ENCODE measurements around the gene CELSR2. TPM values are rescaled to one million over a fixed set of nuclear protein-coding genes. Genes with fewer than 3 reads are reported as not detected.
"Not testable (repeated sequence)": the region's sequence is repeated elsewhere in the genome, so short reads cannot be mapped to it uniquely, and the experiment has no call there.

The CELSR2 gene
- total RNA-seq, 2 experiments from 2014 or later = 1.1 to 1.2 TPM

GRCh38 chr1:109280862-109281261 lies 31.5 kb downstream of the CELSR2 start:
- H3K4me3 Mint-ChIP-seq = no peak overlapping the region
- no peaks in the 10 kb centered on the region for H3K36me3 Mint-ChIP-seq (ENCODE audit: low read depth)
- H3K4me1 Mint-ChIP-seq (ENCODE audit: low read depth) = peaks cover 6% of the 10 kb centered on the region
- intact Hi-C loops (cut with micrococcal nuclease) = loop anchor here (5.0 kb wide), 1 partner anchor 239 kb away; the partner anchor contains the start of gene WDR47
- H3K9me3 Mint-ChIP-seq = no peaks in the 10 kb centered on the region
- CTCF ChIA-PET = interaction anchor here (8.9 kb wide), 1 partner anchor 118 kb away, joined by 126 read pairs; the partner anchor contains the start of gene SORT1
- H3K27me3 Mint-ChIP-seq (ENCODE audit: low read depth) = no peaks in the 10 kb centered on the region
- DNase-seq = no peak
- no peak overlapping the region for H3K27ac Mint-ChIP-seq

GRCh38 chr1:109281680-109282496 lies 32.5 kb downstream of the CELSR2 start:
- H3K4me1 Mint-ChIP-seq (ENCODE audit: low read depth) = peaks cover 6% of the 10 kb centered on the region
- H3K4me3 Mint-ChIP-seq = peak overlapping the region; percentile 94
- H3K36me3 Mint-ChIP-seq (ENCODE audit: low read depth) = no peaks in the 10 kb centered on the region
- CTCF ChIA-PET = interaction anchor here (0.6 to 8.9 kb wide), 6 partner anchors 16 to 250 kb away, joined by 3 to 126 read pairs (median 4); partner anchors contain the start of gene SORT1
- intact Hi-C loops (cut with micrococcal nuclease) = loop anchor here (2.0 to 5.0 kb wide), 2 partner anchors 201 to 240 kb away; partner anchors contain the start of genes ATXN7L2 and WDR47
- H3K9me3 Mint-ChIP-seq = no peaks in the 10 kb centered on the region
- DNase-seq = no peak
- no peak overlapping the region for H3K27ac Mint-ChIP-seq
- H3K27me3 Mint-ChIP-seq (ENCODE audit: low read depth) = no peaks in the 10 kb centered on the region

GRCh38 chr1:109282497-109282951 lies 33.2 kb downstream of the CELSR2 start:
- no peaks in the 10 kb centered on the region for H3K27me3 Mint-ChIP-seq (ENCODE audit: low read depth)
- CTCF ChIA-PET = interaction anchor here (0.9 to 8.9 kb wide), 6 partner anchors 25 to 250 kb away, joined by 3 to 126 read pairs (median 4); partner anchors contain the start of gene SORT1
- intact Hi-C loops (cut with micrococcal nuclease) = loop anchor here (2.0 to 5.0 kb wide), 2 partner anchors 200 to 240 kb away; partner anchors contain the start of genes ATXN7L2 and WDR47
- peak; percentile 11 for DNase-seq
- H3K9me3 Mint-ChIP-seq = no peaks in the 10 kb centered on the region
- H3K4me3 Mint-ChIP-seq = peak overlapping the region; percentile 94
- H3K36me3 Mint-ChIP-seq (ENCODE audit: low read depth) = no peaks in the 10 kb centered on the region
- H3K4me1 Mint-ChIP-seq (ENCODE audit: low read depth) = peaks cover 6% of the 10 kb centered on the region
- no peak overlapping the region for H3K27ac Mint-ChIP-seq

GRCh38 chr1:109282952-109283747 lies 33.8 kb downstream of the CELSR2 start, which contains the start of gene PSRC1:
PSRC1 (minus strand) TSS chr1:109283145.
- peak; percentile 94 for DNase-seq
- H3K36me3 Mint-ChIP-seq (ENCODE audit: low read depth) = no peaks in the 10 kb centered on the region
- CTCF ChIA-PET = interaction anchor here (0.9 to 8.9 kb wide), 6 partner anchors 25 to 249 kb away, joined by 3 to 126 read pairs (median 4); partner anchors contain the start of gene SORT1
- peak within 1 kb of the TSS; percentile 94 for H3K4me3 Mint-ChIP-seq
- intact Hi-C loops (cut with micrococcal nuclease) = loop anchor here (1.0 to 5.0 kb wide), 7 partner anchors 70 to 266 kb away; partner anchors contain the start of genes ATXN7L2, PSMA5, SARS1 and WDR47
- H3K9me3 Mint-ChIP-seq = no peaks in the 10 kb centered on the region
- H3K4me1 Mint-ChIP-seq (ENCODE audit: low read depth) = peaks cover 6% of the 10 kb centered on the region
- peak within 1 kb of the TSS; percentile 89 for H3K27ac Mint-ChIP-seq
- no peaks in the 10 kb centered on the region for H3K27me3 Mint-ChIP-seq (ENCODE audit: low read depth)

GRCh38 chr1:109283748-109284600 lies 34.6 kb downstream of the CELSR2 start:
- H3K4me1 Mint-ChIP-seq (ENCODE audit: low read depth) = peaks cover 6% of the 10 kb centered on the region
- no peaks in the 10 kb centered on the region for H3K36me3 Mint-ChIP-seq (ENCODE audit: low read depth)
- CTCF ChIA-PET = interaction anchor here (0.9 to 8.9 kb wide), 2 partner anchors 115 to 121 kb away, joined by 3 to 126 read pairs; partner anchors contain the start of gene SORT1
- H3K27ac Mint-ChIP-seq = no peak overlapping the region
- intact Hi-C loops (cut with micrococcal nuclease) = loop anchor here (1.0 to 5.0 kb wide), 7 partner anchors 71 to 265 kb away; partner anchors contain the start of genes ATXN7L2, PSMA5, SARS1 and WDR47
- no peaks in the 10 kb centered on the region for H3K27me3 Mint-ChIP-seq (ENCODE audit: low read depth)
- no peak for DNase-seq
- H3K9me3 Mint-ChIP-seq = no peaks in the 10 kb centered on the region
- H3K4me3 Mint-ChIP-seq = peak overlapping the region; percentile 94

- intact Hi-C loops (cut with micrococcal nuclease); CTCF ChIA-PET; DNase-seq; H3K4me3 Mint-ChIP-seq; H3K36me3 Mint-ChIP-seq (ENCODE audit: low read depth); H3K9me3 Mint-ChIP-seq; H3K27me3 Mint-ChIP-seq (ENCODE audit: low read depth); H3K4me1 Mint-ChIP-seq (ENCODE audit: low read depth); H3K27ac Mint-ChIP-seq: not testable (repeated sequence)
These were observed 37.4 kb downstream of the CELSR2 start for GRCh38 chr1:109286762-109287161.

GRCh38 chr1:109290137-109290536 lies 40.8 kb downstream of the CELSR2 start:
- CTCF ChIA-PET = no interaction called here
- intact Hi-C loops (cut with micrococcal nuclease) = no loop called here
- Mint-ChIP-seq H3K4me3 (no peak overlapping the region), H3K36me3 (ENCODE audit: low read depth) (no peaks in the 10 kb centered on the region), H3K9me3 (no peaks in the 10 kb centered on the region), H3K27me3 (ENCODE audit: low read depth) (no peaks in the 10 kb centered on the region), H3K4me1 (ENCODE audit: low read depth) (no peaks in the 10 kb centered on the region), H3K27ac (no peak overlapping the region)
- DNase-seq = no peak

GRCh38 chr1:109290998-109291397 lies 41.7 kb downstream of the CELSR2 start:
- Mint-ChIP-seq H3K27me3 (ENCODE audit: low read depth) (no peaks in the 10 kb centered on the region), H3K9me3 (no peaks in the 10 kb centered on the region), H3K4me1 (ENCODE audit: low read depth) (no peaks in the 10 kb centered on the region), H3K27ac (no peak overlapping the region), H3K36me3 (ENCODE audit: low read depth) (no peaks in the 10 kb centered on the region), H3K4me3 (no peak overlapping the region)
- no peak for DNase-seq
- CTCF ChIA-PET = interaction anchor here (0.6 kb wide), 1 partner anchor 206 kb away, joined by 4 read pairs; no protein-coding TSS in a partner anchor
- intact Hi-C loops (cut with micrococcal nuclease) = no loop called here

- no peak overlapping the region for H3K27ac Mint-ChIP-seq
- CTCF ChIA-PET = interaction anchor here (0.7 to 0.9 kb wide), 2 partner anchors 8 to 16 kb away, joined by 3 read pairs; no protein-coding TSS in a partner anchor
- H3K4me3 Mint-ChIP-seq = no peak overlapping the region
- no peaks in the 10 kb centered on the region for H3K27me3 Mint-ChIP-seq (ENCODE audit: low read depth)
- intact Hi-C loops (cut with micrococcal nuclease) = no loop called here
- H3K9me3 Mint-ChIP-seq = no peaks in the 10 kb centered on the region
- no peaks in the 10 kb centered on the region for H3K4me1 Mint-ChIP-seq (ENCODE audit: low read depth)
- no peaks in the 10 kb centered on the region for H3K36me3 Mint-ChIP-seq (ENCODE audit: low read depth)
- no peak for DNase-seq
These were observed 43.0 kb downstream of the CELSR2 start for GRCh38 chr1:109292364-109292763.

GRCh38 chr1:109293026-109293425 lies 43.7 kb downstream of the CELSR2 start:
- no peak overlapping the region for H3K4me3 Mint-ChIP-seq
- no peak overlapping the region for H3K27ac Mint-ChIP-seq
- no peaks in the 10 kb centered on the region for H3K36me3 Mint-ChIP-seq (ENCODE audit: low read depth)
- CTCF ChIA-PET = interaction anchor here (0.7 kb wide), 1 partner anchor 16 kb away, joined by 3 read pairs; no protein-coding TSS in a partner anchor
- intact Hi-C loops (cut with micrococcal nuclease) = no loop called here
- no peaks in the 10 kb centered on the region for H3K27me3 Mint-ChIP-seq (ENCODE audit: low read depth)
- H3K4me1 Mint-ChIP-seq (ENCODE audit: low read depth) = no peaks in the 10 kb centered on the region
- H3K9me3 Mint-ChIP-seq = no peaks in the 10 kb centered on the region
- no peak for DNase-seq

- no peaks in the 10 kb centered on the region for H3K36me3 Mint-ChIP-seq (ENCODE audit: low read depth)
- H3K9me3 Mint-ChIP-seq = no peaks in the 10 kb centered on the region
- DNase-seq = no peak
- intact Hi-C loops (cut with micrococcal nuclease) = no loop called here
- H3K27me3 Mint-ChIP-seq (ENCODE audit: low read depth) = peaks cover 8% of the 10 kb centered on the region
- H3K27ac Mint-ChIP-seq = no peak overlapping the region
- CTCF ChIA-PET = no interaction called here
- no peaks in the 10 kb centered on the region for H3K4me1 Mint-ChIP-seq (ENCODE audit: low read depth)
- no peak overlapping the region for H3K4me3 Mint-ChIP-seq
These were observed 45.1 kb downstream of the CELSR2 start for GRCh38 chr1:109294481-109294880.
